Psoas muscle (tissue), 8 donors: ENCODE data around the gene DDI2. TPM values are rescaled to one million over a fixed set of nuclear protein-coding genes. Genes with fewer than 3 reads are reported as not detected.
A peak's percentile ranks its signal among the peaks of the same experiment; 100 is the strongest.

Experiments used
- ATAC-seq, 4 donors: fragments of 200-7000 bp; cut with Tn5 transposase; one replicate each; pipeline ENCODE4 v1.9.1; 2020; ENCODE audit warnings: moderate library complexity in 3 of 4, mild to moderate bottlenecking in 2 of 4
- DNase-seq, 2 donors: peaks; one replicate each; pipeline ENCODE4 v3.0.0-alpha.2; 2020
- H3K27ac ChIP-seq: fragments of 200-600 bp; one replicate; pipeline ENCODE4 v1.8.0; 2022
- H3K27me3 ChIP-seq, 3 donors: fragments of 200-600 bp in 1 of 3; one replicate each; pipeline versions ENCODE4 v1.6.1 to v1.8.0; 2013 to 2022; ENCODE audit warnings: low read length in 2 of 3, mild to moderate bottlenecking in 2 of 3, moderate library complexity in 1 of 3; ENCODE audit not compliant: insufficient read depth in 3 of 3
- H3K36me3 ChIP-seq, 2 donors: fragments of 200-600 bp in 1 of 2; one replicate each; pipeline versions ENCODE4 v1.6.1 to v1.8.0; 2013 to 2022; ENCODE audit warnings: low read depth in 1 of 2, mild to moderate bottlenecking in 1 of 2, moderate library complexity in 1 of 2; ENCODE audit not compliant: insufficient read depth in 1 of 2
- H3K4me1 ChIP-seq: fragments of 200-600 bp; one replicate; pipeline ENCODE4 v1.8.0; 2022
- H3K4me3 ChIP-seq: fragments of 200-600 bp; one replicate; pipeline ENCODE4 v1.8.0; 2022; ENCODE audit warnings: mild to moderate bottlenecking
- H3K9me3 ChIP-seq: fragments of 200-600 bp; one replicate; pipeline ENCODE4 v1.8.0; 2022
- WGBS, 3 donors: extraction: QIAGEN DNeasy Blood & Tissue Kit; methylation state at CpG; one replicate each; pipeline versions ENCODE4 v1.1.6 to v1.1.7; 2013; 5-methylcytosine and 5-hydroxymethylcytosine counted together
- intact Hi-C, 2 donors: fragments of 100-400 bp; cut with DNase I; formaldehyde crosslinking; loops; one replicate each; pipeline versions ENCODE4 v1.11.0 to v1.14.2; 2022
- polyA plus RNA-seq, 3 donors: library from polyadenylated mRNA; stranded (reverse); fragments of 200-250 nt; gene quantifications; one replicate each; pipeline ENCODE4 v1.2.3, GENCODE V29; 2013
- total RNA-seq, 4 donors: library from RNA; stranded (reverse); fragmentation: NEBNext Ultra II Directional in 2 of 4; extraction: Animal tissue kit (Norgen Biotek cat#: 25700) in 2 of 4; gene quantifications; one replicate each; pipeline versions ENCODE4 v1.2.1 to v1.2.4, GENCODE V29; 2021 to 2023
- TF ChIP-seq, protein P1 (sequence below): fragments of 200-600 bp; IDR thresholded peaks from one replicate; pipeline ENCODE4 v1.8.0; 2022; ENCODE audit warnings: antibody characterized with exemption
- donor health status: healthy with polysubstance abuse.
- donor health status: DM: no; HTN: no; CAD: no; lungs with moderate emphysema.
- donor health status: Bipolar disorder and iron deficiency.
- donor health status: healthy.
- donor health status: DM: yes; HTN: yes; CAD: no.
- donor health status: DM: no; HTN: no; CAD: no.
- donor health status: DM: no; HTN: no; CAD: no.
- donor health status: DM: yes; HTN: yes; CAD: no.

The DDI2 gene
- total and polyA plus RNA-seq, 7 donors = 4.8 to 80.2 (median 35.4) TPM

DNA sequence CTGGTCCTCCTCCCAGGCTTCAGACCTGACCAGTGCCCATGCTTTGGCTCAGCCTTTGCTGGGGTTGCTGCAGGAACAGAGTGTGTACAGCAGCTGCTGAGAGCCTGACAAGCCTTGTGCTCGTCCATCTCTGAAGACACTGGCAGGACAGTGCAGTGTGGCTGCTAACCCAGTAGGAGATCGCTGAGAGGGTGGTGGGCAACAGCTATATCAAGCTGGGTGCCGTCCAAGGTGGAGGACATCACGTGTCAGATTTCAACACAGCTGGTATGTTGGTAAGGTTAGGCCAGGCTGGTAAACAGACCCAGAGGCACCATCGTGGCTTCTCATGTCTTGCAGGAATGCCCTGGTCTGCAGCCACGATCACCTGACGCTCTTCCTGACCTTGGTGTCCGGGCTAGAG lies 100.9 kb downstream of the DDI2 start:
- peak; percentile 70 to 75 (median 74) for ATAC-seq
- peaks cover 68% of the 10 kb centered on the region for H3K4me1 ChIP-seq
- no peaks in the 10 kb centered on the region for H3K9me3 ChIP-seq
- peaks cover 5 to 69% of the 10 kb centered on the region in 2 donors for H3K36me3 ChIP-seq
- intact Hi-C loops = no loop called here
- no peak overlapping the region for H3K4me3 ChIP-seq
- TF ChIP-seq, protein P1, sequence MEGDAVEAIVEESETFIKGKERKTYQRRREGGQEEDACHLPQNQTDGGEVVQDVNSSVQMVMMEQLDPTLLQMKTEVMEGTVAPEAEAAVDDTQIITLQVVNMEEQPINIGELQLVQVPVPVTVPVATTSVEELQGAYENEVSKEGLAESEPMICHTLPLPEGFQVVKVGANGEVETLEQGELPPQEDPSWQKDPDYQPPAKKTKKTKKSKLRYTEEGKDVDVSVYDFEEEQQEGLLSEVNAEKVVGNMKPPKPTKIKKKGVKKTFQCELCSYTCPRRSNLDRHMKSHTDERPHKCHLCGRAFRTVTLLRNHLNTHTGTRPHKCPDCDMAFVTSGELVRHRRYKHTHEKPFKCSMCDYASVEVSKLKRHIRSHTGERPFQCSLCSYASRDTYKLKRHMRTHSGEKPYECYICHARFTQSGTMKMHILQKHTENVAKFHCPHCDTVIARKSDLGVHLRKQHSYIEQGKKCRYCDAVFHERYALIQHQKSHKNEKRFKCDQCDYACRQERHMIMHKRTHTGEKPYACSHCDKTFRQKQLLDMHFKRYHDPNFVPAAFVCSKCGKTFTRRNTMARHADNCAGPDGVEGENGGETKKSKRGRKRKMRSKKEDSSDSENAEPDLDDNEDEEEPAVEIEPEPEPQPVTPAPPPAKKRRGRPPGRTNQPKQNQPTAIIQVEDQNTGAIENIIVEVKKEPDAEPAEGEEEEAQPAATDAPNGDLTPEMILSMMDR = no peak
- WGBS, 3 donors = 31 to 37% (median 33%) methylated on average over 8 of the region's 8 CpGs
- peak; percentile 47 to 72 for DNase-seq
- H3K27ac ChIP-seq = peak overlapping the region; percentile 94
- no peaks in the 10 kb centered on the region for H3K27me3 ChIP-seq

Other genes with a start within 250 kb of the DDI2 start
- gene EFHD2, start 207.6 kb upstream of the DDI2 start, total RNA-seq = 1 to 10 TPM; 4.8 to 6.9 (median 6.5) TPM
- 1 to 10 TPM; 2.3 to 5.4 (median 4.3) TPM for gene EFHD2, start 207.6 kb upstream of the DDI2 start, polyA plus RNA-seq
- under 1 TPM in 1 of 4 donors, not detected in 3; 0.17 TPM for gene CTRC, start 179.0 kb upstream of the DDI2 start, total RNA-seq
- gene CTRC, start 179.0 kb upstream of the DDI2 start, polyA plus RNA-seq = under 1 TPM in 2 of 3 donors, not detected in 1; 0.08 to 0.68 TPM
- gene CELA2A, start 160.7 kb upstream of the DDI2 start, total RNA-seq = 1 to 10 TPM in 1 of 4 donors, not detected in 3; 2.1 TPM
- under 1 TPM in 1 of 3 donors, not detected in 2; 0.10 TPM for gene CELA2A, start 160.7 kb upstream of the DDI2 start, polyA plus RNA-seq
- gene CELA2B, start 141.4 kb upstream of the DDI2 start, total RNA-seq = under 1 TPM in 1 of 4 donors, not detected in 3; 0.36 TPM
- gene CELA2B, start 141.4 kb upstream of the DDI2 start, polyA plus RNA-seq = not detected
- gene CASP9, start 93.2 kb upstream of the DDI2 start, total RNA-seq = 1 to 10 TPM; 6.1 to 8.9 (median 7.4) TPM
- gene CASP9, start 93.2 kb upstream of the DDI2 start, polyA plus RNA-seq = 10 to 100 TPM in 1 of 3 donors, 1 to 10 TPM in 2; 5.3 to 10.5 (median 9.9) TPM
- gene DNAJC16, start 90.6 kb upstream of the DDI2 start, total RNA-seq = 10 to 100 TPM; 17.2 to 29.9 (median 22.7) TPM
- gene DNAJC16, start 90.6 kb upstream of the DDI2 start, polyA plus RNA-seq = 10 to 100 TPM in 1 of 3 donors, 1 to 10 TPM in 2; 6.8 to 16.2 (median 6.8) TPM
- gene AGMAT, start 32.4 kb upstream of the DDI2 start, total RNA-seq = 10 to 100 TPM in 1 of 4 donors, 1 to 10 TPM in 3; 2.6 to 12.6 (median 3.4) TPM
- gene AGMAT, start 32.4 kb upstream of the DDI2 start, polyA plus RNA-seq = 1 to 10 TPM; 2.6 to 8.1 (median 7.2) TPM
- gene PLEKHM2, start 66.9 kb downstream of the DDI2 start, total RNA-seq = 100 to 1,000 TPM; 137 to 177 (median 156) TPM
- 100 to 1,000 TPM in 1 of 3 donors, 10 to 100 TPM in 2; 78.1 to 167 (median 86.8) TPM for gene PLEKHM2, start 66.9 kb downstream of the DDI2 start, polyA plus RNA-seq
- gene SLC25A34, start 118.8 kb downstream of the DDI2 start, total RNA-seq = 10 to 100 TPM in 3 of 4 donors, 1 to 10 TPM in 1; 6.1 to 48.2 (median 37.2) TPM
- 10 to 100 TPM in 1 of 3 donors, 1 to 10 TPM in 2; 1.3 to 10.1 (median 7.5) TPM for gene SLC25A34, start 118.8 kb downstream of the DDI2 start, polyA plus RNA-seq
- not detected for gene TMEM82, start 125.0 kb downstream of the DDI2 start, total RNA-seq
- not detected for gene TMEM82, start 125.0 kb downstream of the DDI2 start, polyA plus RNA-seq
- gene FBLIM1, start 141.3 kb downstream of the DDI2 start, total RNA-seq = 10 to 100 TPM in 1 of 4 donors, 1 to 10 TPM in 3; 2.5 to 11.3 (median 4.2) TPM
- gene FBLIM1, start 141.3 kb downstream of the DDI2 start, polyA plus RNA-seq = 1 to 10 TPM; 2.5 to 3.1 (median 2.5) TPM
- gene UQCRHL, start 190.2 kb downstream of the DDI2 start, total RNA-seq = 1 to 10 TPM in 3 of 4 donors, under 1 TPM in 1; 0.97 to 2.8 (median 2.2) TPM
- 1 to 10 TPM; 2.9 to 7.1 (median 4.8) TPM for gene UQCRHL, start 190.2 kb downstream of the DDI2 start, polyA plus RNA-seq
- gene SPEN, start 230.2 kb downstream of the DDI2 start, total RNA-seq = 10 to 100 TPM; 38.3 to 46.5 (median 44.7) TPM
- 10 to 100 TPM; 10.2 to 35.2 (median 13.0) TPM for gene SPEN, start 230.2 kb downstream of the DDI2 start, polyA plus RNA-seq